Measurements from ENCODE around the gene MFSD1.

Gene MFSD1

DNA sequence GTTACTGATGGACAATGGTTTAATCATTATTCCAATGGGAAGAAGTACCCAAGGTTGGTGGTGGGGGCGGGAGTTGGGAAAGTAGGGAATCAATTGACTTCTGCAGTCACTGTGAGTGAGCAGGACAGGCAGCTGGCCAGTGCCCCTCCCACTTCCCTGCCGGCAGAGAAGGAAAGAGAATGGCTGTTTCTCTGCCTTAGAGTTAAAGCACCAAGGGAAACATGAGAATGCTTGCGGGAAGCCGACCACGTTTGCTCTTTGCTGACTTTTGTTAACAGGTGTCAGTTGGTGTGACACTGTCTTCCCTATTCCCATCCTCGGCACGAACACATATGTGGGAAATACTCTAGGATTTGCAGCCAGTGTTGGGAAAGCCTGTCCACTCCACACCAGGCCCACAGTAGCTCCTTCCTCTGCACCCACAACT, 33.5 kb upstream of the MFSD1 start:
- Histone ChIP-seq H3K4me2 (ENCODE audit: low read length) (no peak overlapping the region), H3K27me3 (ENCODE audit: low read depth, low read length) (no peaks in the 10 kb centered on the region), H3K79me2 (ENCODE audit: low read length) (no peaks in the 10 kb centered on the region), H3K4me1 (ENCODE audit: low read length) (no peaks in the 10 kb centered on the region), H2AFZ (ENCODE audit: low read depth, low read length) (no peak overlapping the region), H3K4me3 (ENCODE audit: low read length) (no peak overlapping the region), H3K9me3 (ENCODE audit: insufficient read depth, low read length) (no peaks in the 10 kb centered on the region), H3K27ac (ENCODE audit: low read length) (no peak overlapping the region), H4K20me1 (ENCODE audit: insufficient read depth, low read length) (no peaks in the 10 kb centered on the region), H3K9ac (ENCODE audit: low read length) (no peak overlapping the region), H3K36me3 (replicated peaks; ENCODE audit: low read depth, low read length) (no peaks in the 10 kb centered on the region)
- no peak for TF ChIP-seq EZH2phosphoT487 (IDR thresholded peaks at IDR 0.05; ENCODE audit: low read depth)
- TF ChIP-seq, protein P1, sequence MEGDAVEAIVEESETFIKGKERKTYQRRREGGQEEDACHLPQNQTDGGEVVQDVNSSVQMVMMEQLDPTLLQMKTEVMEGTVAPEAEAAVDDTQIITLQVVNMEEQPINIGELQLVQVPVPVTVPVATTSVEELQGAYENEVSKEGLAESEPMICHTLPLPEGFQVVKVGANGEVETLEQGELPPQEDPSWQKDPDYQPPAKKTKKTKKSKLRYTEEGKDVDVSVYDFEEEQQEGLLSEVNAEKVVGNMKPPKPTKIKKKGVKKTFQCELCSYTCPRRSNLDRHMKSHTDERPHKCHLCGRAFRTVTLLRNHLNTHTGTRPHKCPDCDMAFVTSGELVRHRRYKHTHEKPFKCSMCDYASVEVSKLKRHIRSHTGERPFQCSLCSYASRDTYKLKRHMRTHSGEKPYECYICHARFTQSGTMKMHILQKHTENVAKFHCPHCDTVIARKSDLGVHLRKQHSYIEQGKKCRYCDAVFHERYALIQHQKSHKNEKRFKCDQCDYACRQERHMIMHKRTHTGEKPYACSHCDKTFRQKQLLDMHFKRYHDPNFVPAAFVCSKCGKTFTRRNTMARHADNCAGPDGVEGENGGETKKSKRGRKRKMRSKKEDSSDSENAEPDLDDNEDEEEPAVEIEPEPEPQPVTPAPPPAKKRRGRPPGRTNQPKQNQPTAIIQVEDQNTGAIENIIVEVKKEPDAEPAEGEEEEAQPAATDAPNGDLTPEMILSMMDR (IDR thresholded peaks at IDR 0.05; ENCODE audit: low read depth, low read length), result no peak

DNA sequence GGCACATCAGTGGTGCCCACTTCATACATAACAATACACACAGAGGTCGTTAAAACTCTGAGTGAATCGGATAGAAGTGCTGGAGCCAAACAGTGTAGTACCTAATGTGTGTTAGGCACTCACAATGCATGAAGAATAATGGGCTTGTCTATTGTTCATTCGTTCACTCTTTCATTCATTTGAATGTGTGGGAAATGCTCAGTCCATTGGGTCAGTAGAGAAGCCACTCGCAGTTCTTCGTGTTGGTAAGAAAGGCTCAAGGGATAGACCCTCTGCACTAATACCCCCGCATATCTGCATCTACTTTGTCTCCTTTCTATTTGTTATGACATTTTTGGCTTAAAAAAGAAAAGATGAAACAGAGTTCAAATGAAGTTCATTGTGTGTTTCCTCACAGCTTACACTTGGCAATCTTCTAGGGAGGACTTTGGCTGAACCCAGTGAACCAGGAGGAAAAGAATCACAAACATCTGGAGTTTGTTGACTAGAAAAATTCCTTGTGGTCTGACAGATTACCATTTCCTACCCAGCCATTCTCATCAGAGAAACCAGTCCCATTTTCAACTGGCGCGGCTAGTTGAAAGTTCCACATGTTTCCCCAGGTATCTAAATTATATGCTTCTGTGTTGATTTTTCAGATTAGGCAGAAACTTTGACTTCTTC, 32.8 kb upstream of the MFSD1 start:
- Histone ChIP-seq H3K79me2 (ENCODE audit: low read length) (no peaks in the 10 kb centered on the region), H2AFZ (ENCODE audit: low read depth, low read length) (no peak overlapping the region), H3K9me3 (ENCODE audit: insufficient read depth, low read length) (no peaks in the 10 kb centered on the region), H3K4me2 (ENCODE audit: low read length) (no peak overlapping the region), H4K20me1 (ENCODE audit: insufficient read depth, low read length) (no peaks in the 10 kb centered on the region), H3K36me3 (replicated peaks; ENCODE audit: low read depth, low read length) (no peaks in the 10 kb centered on the region), H3K4me3 (ENCODE audit: low read length) (no peak overlapping the region), H3K27ac (ENCODE audit: low read length) (no peak overlapping the region), H3K4me1 (ENCODE audit: low read length) (no peaks in the 10 kb centered on the region), H3K27me3 (ENCODE audit: low read depth, low read length) (no peaks in the 10 kb centered on the region), H3K9ac (ENCODE audit: low read length) (no peak overlapping the region)
- TF ChIP-seq, protein P1 (IDR thresholded peaks at IDR 0.05; ENCODE audit: low read depth, low read length), result no peak
- no peak for TF ChIP-seq EZH2phosphoT487 (IDR thresholded peaks at IDR 0.05; ENCODE audit: low read depth)

DNA sequence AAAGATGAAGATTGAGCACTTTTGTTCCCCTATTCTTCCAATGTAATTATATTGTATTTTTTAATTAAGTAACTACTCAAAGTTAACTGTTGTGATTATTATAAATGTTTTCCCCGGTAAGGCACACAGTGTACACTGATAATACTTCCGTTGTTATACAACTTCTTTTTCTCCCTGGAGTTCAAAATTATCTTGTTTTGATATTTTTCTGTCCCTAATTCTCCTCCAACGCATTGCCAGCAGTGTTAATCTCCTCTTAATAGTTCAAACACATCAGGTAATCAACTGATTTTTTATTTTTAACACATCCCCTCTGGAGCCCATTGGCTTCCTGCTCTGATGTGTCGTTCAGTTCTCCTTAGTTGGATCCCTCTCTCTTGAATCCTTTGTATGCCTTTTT, 32.3 kb upstream of the MFSD1 start:
- H2AFZ ChIP-seq (ENCODE audit: low read depth, low read length), result no peak overlapping the region
- H3K4me1 ChIP-seq (ENCODE audit: low read length), result no peaks in the 10 kb centered on the region

DNA sequence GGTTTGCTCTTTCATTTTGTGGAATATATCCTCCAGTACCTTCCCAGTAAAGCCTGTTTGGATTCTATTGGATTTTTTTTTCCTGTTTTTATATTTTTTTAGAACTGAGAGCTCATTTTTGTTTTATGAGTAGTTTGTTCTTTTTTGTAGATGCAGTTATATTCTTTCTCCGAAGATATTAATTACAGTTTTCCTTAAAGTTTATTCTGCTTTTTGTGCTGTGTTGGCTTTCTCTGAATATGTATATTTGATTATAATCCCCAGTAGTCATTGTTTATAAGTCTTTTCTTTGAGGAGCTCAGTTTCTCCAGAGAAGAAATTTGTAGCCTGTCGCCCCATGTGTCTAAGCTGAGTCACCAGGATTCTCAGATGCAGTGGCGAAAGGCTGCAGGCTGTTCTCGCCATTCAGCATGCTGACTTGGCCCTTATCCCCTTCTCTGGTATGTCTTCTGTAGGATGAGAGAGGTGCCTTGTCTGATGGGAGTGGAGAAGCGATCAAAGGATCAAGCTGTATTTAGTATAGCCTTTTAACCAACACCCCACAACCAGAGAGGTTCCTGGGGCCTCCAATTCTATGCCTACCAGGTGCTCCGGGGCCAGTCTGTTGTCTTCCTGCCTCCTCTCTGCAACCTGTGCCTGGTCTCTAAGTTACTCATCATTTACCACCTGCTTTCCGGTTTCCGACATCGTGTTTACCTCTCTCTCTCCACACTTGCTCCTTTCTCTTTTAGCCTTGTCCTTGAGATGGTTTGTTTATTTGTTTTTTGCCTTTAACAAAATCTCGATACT, 31.7 kb upstream of the MFSD1 start:
- Histone ChIP-seq H3K4me2 (ENCODE audit: low read length) (no peak overlapping the region), H3K4me3 (ENCODE audit: low read length) (no peak overlapping the region), H3K9me3 (ENCODE audit: insufficient read depth, low read length) (no peaks in the 10 kb centered on the region), H3K4me1 (ENCODE audit: low read length) (no peaks in the 10 kb centered on the region), H3K79me2 (ENCODE audit: low read length) (no peaks in the 10 kb centered on the region), H2AFZ (ENCODE audit: low read depth, low read length) (no peak overlapping the region), H3K36me3 (replicated peaks; ENCODE audit: low read depth, low read length) (no peaks in the 10 kb centered on the region), H3K27me3 (ENCODE audit: low read depth, low read length) (no peaks in the 10 kb centered on the region), H3K27ac (ENCODE audit: low read length) (no peak overlapping the region), H4K20me1 (ENCODE audit: insufficient read depth, low read length) (no peaks in the 10 kb centered on the region), H3K9ac (ENCODE audit: low read length) (no peak overlapping the region)
- no peak for TF ChIP-seq EZH2phosphoT487 (IDR thresholded peaks at IDR 0.05; ENCODE audit: low read depth)
- TF ChIP-seq, protein P1 (IDR thresholded peaks at IDR 0.05; ENCODE audit: low read depth, low read length), result no peak

More for the DNA sequence above, 32.3 kb upstream of the MFSD1 start:
- Histone ChIP-seq H3K9me3 (ENCODE audit: insufficient read depth, low read length) (no peaks in the 10 kb centered on the region), H3K36me3 (replicated peaks; ENCODE audit: low read depth, low read length) (no peaks in the 10 kb centered on the region), H3K79me2 (ENCODE audit: low read length) (no peaks in the 10 kb centered on the region), H4K20me1 (ENCODE audit: insufficient read depth, low read length) (no peaks in the 10 kb centered on the region), H3K9ac (ENCODE audit: low read length) (no peak overlapping the region), H3K4me2 (ENCODE audit: low read length) (no peak overlapping the region), H3K27ac (ENCODE audit: low read length) (no peak overlapping the region), H3K27me3 (ENCODE audit: low read depth, low read length) (no peaks in the 10 kb centered on the region), H3K4me3 (ENCODE audit: low read length) (no peak overlapping the region)
- TF ChIP-seq EZH2phosphoT487 (IDR thresholded peaks at IDR 0.05; ENCODE audit: low read depth), result no peak
- TF ChIP-seq, protein P1 (IDR thresholded peaks at IDR 0.05; ENCODE audit: low read depth, low read length), result no peak
